HEK293 (cell line): Measurements from ENCODE around the gene RNF4.

ENCODE experiments used
- BCL6B ChIP-seq: fragments of 450-650 bp; formaldehyde crosslinking; IDR thresholded peaks from 2 replicates; pipeline ENCODE4 v1.5.1; 2017; ENCODE audit warnings: missing biosample characterization, missing genetic modification characterization
- CTCF ChIP-seq: fragments of 450-650 bp; formaldehyde crosslinking; IDR thresholded peaks from 2 replicates; pipeline ENCODE4 v1.5.1; 2016; ENCODE audit warnings: missing biosample characterization, missing genetic modification characterization
- TRIM28 ChIP-seq: IDR thresholded peaks from 2 replicates; pipeline ENCODE4 v1.6.1; 2011; ENCODE audit warnings: low read length, control low read depth, borderline replicate concordance
- YY1 ChIP-seq: fragments of 450-650 bp; formaldehyde crosslinking; IDR thresholded peaks from 2 replicates; pipeline ENCODE4 v1.5.1; 2018; ENCODE audit warnings: missing biosample characterization, missing genetic modification characterization
- ZBTB44 ChIP-seq: fragments of 450-650 bp; IDR thresholded peaks from 2 replicates; pipeline ENCODE4 v1.5.1; 2018; ENCODE audit warnings: missing biosample characterization, mild to moderate bottlenecking, missing genetic modification characterization
- ZEB2 ChIP-seq: fragments of 450-650 bp; formaldehyde crosslinking; IDR thresholded peaks from 2 replicates; pipeline ENCODE4 v1.5.1; 2016; ENCODE audit warnings: missing biosample characterization, missing genetic modification characterization
- ZNF114 ChIP-seq: fragments of 450-650 bp; formaldehyde crosslinking; IDR thresholded peaks from 2 replicates; pipeline ENCODE4 v1.5.0; 2017; ENCODE audit warnings: missing biosample characterization, missing genetic modification characterization
- ZNF146 ChIP-seq: fragments of 450-650 bp; formaldehyde crosslinking; IDR thresholded peaks from 2 replicates; pipeline ENCODE4 v1.5.1; 2016; ENCODE audit warnings: missing biosample characterization, missing genetic modification characterization
- ZNF324 ChIP-seq: fragments of 450-650 bp; formaldehyde crosslinking; IDR thresholded peaks from 2 replicates; pipeline ENCODE4 v1.5.1; 2016; ENCODE audit warnings: missing biosample characterization, missing genetic modification characterization
- ZNF416 ChIP-seq: fragments of 450-650 bp; formaldehyde crosslinking; IDR thresholded peaks from 2 replicates; pipeline ENCODE4 v1.5.1; 2016; ENCODE audit warnings: missing biosample characterization, missing genetic modification characterization
- ZNF670 ChIP-seq: fragments of 450-650 bp; formaldehyde crosslinking; IDR thresholded peaks from 2 replicates; pipeline ENCODE4 v1.5.1; 2016; ENCODE audit warnings: missing biosample characterization, missing genetic modification characterization, low read depth

DNA sequence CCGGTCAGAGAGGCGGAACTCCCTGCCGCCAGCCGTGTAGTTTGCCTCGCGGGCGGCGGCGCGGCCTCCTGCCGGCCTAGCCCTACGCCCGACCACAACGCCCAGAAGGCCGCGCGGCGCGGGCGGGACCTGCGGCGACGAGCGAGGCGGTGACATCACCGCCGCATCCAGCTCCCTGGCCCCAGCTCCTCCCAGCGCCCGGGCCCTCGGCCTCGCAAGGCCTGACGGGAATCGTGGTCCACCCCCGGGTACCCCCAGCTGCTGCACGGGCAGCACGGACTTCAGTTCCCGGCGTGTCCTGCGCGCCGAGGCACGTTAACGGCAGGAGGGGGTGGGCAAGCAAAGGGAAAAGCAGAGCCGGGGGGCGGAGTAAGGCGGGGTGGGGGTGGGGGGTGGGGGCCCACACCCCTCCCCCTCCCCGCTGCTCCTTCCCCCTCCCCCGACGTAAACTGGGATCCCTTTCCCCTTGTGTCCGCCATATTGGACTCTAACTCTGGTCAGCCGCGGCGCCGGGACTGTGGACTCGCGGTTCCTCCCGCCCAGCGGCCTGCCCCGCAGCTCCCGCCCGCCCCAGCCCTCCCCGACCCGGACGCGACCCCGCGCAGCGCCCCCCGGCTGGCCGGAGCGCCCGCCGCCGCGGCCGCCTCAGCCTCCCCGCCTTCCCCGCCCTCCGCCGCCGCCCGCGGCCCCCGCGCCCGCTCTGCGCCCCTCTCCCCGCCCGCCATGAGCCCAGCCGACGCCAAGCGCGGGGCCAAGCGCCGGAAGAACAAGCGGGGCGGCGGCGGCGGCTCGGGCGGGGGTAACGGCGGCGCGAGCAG is 67.5 kb downstream of the RNF4 start, which contains the start of gene FAM193A:
- TF ChIP-seq ZNF114 (tag by site-specific recombination) (no peak), TRIM28 (no peak), ZNF670 (no peak), ZNF146 (tag by site-specific recombination) (no peak), CTCF (tag by site-specific recombination) (no peak), ZNF324 (tag by site-specific recombination) (no peak), BCL6B (tag by site-specific recombination) (no peak), ZBTB44 (tag by site-specific recombination) (no peak), ZNF416 (tag by site-specific recombination) (no peak), YY1 (tag by site-specific recombination) (no peak), ZEB2 (tag by site-specific recombination) (no peak; the same call in 1 of the 2 replicates)
